CD4-positive, alpha-beta T cell treated with Interleukin-6 at 100 ng/mL for 8 hours (primary cell): ENCODE measurements around the gene C12orf57.

Source experiments
- DNase-seq: peaks from one replicate; pipeline ENCODE4 v3.0.0-alpha.2; 2020; ENCODE audit warnings: mixed read lengths, low spot score

Gene C12orf57

GRCh38 chr12:6965026-6965661 is 21.3 kb downstream of the C12orf57 start:
- DNase-seq: peak; percentile 91

GRCh38 chr12:6965714-6966113 is 21.9 kb downstream of the C12orf57 start:
- DNase-seq: no peak

DNA sequence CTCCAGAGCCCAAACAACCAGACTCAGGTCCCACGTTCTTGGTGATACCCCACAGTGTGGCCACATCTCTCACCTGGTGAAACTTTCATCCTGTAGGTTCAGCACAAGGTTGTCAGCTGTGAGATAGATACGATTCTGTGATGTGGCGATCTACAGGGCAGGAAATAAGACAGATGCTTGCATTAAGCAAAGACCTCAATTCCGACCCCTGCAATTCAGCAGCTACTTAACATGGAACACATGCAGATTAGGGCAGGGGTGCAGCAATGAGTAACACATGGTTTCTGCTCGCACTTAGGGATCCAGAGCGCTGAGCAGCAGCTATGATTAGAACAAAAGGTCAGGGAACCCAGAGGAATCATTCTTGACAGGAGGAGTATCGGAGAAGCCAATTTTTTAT is 22.5 kb downstream of the C12orf57 start:
- DNase-seq: no peak

DNA sequence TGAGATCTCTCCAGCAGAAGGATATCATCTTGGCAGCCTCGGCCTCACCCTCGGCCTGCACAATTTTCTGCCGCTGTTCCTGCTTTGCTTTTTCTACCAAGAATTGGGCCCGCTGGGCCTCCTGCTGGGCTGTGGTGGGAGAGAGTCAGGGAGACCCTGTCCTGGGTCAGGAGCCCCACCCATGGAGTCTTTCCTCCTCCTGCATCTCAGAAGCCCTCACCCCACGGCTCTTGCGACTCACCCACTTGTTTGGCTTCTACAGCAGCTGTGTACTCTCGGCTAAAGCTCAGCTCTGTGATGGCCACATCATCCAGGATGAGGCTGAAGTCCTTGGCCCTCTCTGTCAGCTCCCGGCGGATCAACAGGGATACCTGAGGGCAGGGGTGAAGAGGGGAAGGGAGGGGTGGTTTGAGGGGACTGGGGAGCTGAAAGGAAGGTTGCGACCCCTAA is 23.9 kb downstream of the C12orf57 start:
- DNase-seq: no peak

- no peak for DNase-seq
Measured at GRCh38 chr12:6968426-6968825, 24.6 kb downstream of the C12orf57 start.

DNA sequence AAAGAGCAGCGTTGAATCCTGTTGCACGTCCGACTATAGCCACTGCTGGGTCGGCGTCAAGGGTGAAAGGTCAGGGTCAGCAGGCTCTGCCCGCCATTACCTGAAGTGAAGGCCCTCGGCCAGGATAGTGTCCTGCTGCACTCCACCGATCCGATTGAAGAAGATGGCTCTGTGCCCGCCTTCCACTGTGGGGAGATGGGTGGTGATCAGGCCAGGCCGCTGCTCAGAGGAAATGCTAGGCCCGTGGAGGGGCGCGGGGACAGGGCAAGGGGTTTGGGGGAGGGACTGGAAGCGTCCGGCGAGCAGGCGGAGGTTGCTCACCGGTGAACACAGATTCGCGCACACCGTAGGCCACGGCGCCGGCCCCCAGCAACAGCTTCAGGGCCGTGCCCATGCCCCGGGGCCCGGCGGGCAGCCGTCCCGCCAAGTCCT is 26.3 kb downstream of the C12orf57 start:
- no peak for DNase-seq

GRCh38 chr12:6974180-6974579 is 30.4 kb downstream of the C12orf57 start:
- DNase-seq: no peak

- DNase-seq: no peak
Measured at GRCh38 chr12:6975297-6976032, 31.6 kb downstream of the C12orf57 start.

DNA sequence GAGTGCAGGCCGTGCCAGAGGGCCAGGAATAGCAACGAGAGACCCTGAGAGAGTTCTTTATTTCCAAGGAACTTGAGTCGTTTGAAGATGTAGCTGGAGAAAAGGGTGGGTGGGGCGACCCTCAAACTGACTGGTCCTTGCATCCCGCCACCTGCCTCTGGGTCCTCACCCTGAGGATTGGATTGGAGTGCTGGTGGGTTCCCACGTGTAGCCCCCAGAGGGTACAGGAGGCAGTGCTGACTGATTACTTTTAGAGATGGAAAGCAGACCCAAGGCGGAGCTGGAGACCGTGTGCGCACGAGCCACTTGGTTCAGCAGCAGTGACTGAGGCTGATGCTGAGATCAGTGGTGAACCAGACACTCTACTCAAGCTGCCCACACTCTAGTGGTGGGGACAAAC is 33.8 kb downstream of the C12orf57 start:
- no peak for DNase-seq

GRCh38 chr12:6978188-6978587 is 34.4 kb downstream of the C12orf57 start:
- no peak for DNase-seq

DNA sequence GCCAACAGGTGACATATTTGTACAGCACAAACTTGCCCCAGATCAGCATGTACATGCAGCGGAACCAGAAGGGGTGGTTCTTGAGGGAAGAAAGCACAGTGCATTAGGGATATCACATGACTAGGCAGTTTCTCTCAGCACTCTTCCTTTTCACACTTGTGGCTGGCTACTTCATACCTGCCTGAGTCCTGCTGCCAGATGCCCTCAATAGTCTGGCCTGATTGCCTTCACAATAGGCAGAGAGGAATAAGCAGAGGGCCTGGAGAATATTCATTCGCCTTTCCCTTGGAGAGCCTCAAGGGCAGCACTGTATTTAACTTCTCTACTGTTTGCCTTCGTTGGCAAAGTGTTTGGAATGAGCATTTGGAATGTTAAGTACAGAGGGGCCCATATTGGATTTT is 34.8 kb downstream of the C12orf57 start:
- DNase-seq: no peak

DNA sequence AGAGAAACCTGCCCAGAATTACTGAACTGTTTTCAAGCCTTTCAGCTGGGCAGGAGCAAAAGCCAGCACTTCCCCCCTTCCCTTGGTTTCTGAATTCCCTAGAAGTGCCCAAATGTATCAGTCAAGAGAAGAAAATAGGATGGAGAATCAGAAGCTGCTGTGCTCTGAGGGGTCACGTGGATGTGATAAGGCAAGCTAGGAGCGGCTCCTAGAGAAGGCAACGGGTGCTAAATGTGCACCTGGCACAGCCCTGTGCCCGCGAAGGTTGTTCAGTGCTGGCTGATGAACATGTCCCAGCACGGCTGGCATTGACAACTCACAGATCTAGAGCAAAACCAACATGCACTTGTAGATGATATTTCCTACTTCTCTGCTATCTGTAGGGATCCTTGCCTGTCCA is 35.2 kb downstream of the C12orf57 start:
- DNase-seq: no peak

DNA sequence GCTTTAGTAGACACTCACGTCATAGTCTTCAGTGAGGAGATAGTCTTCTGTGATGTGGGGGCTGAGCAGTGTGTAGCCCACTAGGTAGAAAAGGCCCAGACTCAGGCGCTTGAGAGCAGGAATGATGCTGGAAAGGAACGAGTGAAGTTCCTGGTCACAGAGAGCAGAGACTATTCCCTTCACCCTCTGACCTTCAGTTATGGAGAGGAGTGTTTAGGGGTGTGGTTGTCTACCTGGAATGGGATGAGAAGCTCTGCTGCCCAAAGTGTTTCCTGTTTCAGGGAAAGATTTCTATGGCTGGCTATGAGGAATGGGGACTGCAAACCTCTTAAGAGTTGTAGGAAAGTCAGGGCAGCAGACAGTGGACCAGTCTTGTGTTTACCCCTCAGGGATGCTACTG is 35.6 kb downstream of the C12orf57 start:
- no peak for DNase-seq

DNA sequence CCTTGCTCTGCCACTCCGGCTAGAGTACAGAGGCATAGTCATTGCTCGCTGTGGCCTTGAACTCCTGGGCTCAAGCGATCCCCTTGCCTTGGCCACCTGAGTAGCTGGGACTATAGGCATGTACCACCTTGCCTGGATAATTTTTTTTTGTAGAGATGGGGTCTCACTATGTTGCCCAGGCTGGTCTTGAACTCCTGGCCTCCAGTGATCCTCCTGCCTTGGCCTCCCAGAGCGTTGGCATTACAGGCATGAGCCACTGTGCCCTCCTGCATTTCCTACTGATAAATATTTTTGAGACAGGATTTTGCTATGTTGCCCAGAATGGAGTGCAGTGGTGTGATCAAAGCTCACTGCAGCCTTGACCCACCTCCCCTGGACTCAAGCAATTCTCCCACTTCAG is 36.3 kb downstream of the C12orf57 start:
- no peak for DNase-seq

DNA sequence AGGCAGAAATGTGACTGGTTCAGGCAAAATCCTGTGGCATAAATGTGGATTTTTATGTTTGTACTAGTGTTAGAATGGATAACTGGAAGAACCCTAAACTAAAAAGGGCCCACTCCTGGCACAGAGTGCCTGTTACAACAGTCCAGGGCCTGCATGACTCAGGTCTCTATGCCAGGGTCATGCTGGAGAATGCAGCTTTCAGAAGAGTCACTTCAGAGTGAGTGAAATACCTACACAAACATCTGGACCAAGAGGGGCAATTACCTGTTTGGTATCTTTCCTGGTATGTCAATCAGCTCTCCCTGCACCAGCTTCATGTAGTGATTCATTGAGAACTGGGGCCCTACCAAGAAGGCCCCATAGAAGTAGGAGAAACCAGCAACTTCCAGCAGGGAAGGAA is 36.9 kb downstream of the C12orf57 start:
- DNase-seq: no peak

- no peak for DNase-seq
Measured at GRCh38 chr12:6981152-6982052, 37.6 kb downstream of the C12orf57 start.

DNA sequence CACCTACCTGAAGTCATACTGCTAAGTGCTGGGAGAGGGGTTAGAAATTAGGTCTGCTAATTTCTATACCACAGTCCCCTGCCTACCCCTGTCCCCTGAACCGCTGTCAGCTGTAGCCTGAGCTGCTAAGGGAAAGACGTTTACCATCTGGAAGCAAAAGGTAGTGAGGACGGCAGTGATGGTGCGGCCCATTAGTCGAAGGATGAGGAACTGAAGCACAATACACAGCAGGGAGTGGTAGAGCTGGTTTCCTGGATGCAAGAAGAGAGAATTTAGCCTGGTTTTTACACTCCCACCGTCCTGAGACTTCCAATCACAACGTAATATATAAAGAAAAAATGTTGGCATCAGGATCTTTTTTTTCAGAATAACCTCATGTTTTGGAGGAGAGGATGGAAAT is 38.7 kb downstream of the C12orf57 start:
- no peak for DNase-seq

DNA sequence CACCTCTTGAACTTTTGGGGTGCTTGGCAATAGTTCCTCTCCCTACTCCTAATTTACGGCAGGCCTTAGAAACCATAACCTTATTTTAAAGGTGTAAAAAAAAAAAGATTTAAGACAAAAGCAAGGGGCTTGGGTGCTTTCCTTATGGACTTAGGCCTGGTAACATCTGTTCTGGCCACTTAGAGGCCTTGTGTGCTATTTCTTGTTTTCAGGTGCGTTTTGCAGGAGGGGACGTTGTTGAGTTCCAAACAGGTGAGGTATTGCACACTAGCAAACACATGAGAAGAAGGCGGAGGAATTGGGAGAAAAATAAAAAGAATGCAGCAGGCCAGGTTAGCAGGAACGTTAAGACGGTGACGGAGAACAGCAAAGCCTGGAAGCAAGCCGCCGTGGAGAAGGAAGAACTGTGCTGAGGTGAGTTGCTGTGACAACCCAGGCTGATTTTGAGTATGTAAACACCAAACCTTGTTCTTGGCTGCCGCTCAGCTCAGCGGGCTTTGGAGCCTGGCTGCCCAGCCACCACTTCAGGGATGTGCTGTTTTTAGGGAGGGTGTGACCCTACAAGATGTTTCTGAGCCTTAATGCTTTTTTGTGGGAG is 44.2 kb downstream of the C12orf57 start:
- DNase-seq: no peak
